Chondrocyte (in vitro differentiated cells): Measurements from ENCODE around the gene NRP2. TPM values are rescaled to one million over a fixed set of nuclear protein-coding genes. Genes with fewer than 3 reads are reported as not detected.

Experiments
- DNase-seq: peaks from one replicate; pipeline ENCODE4 v3.0.0; 2021; ENCODE audit warnings: mixed read lengths, low spot score
- H3K27ac Mint-ChIP-seq: one replicate; pipeline ENCODE4 v1.8.0; 2021; ENCODE audit warnings: mild to moderate bottlenecking, moderate library complexity, mixed read lengths; ENCODE audit not compliant: unreplicated experiment
- H3K27me3 Mint-ChIP-seq: 2 replicates; pipeline ENCODE4 v1.8.0; 2021; ENCODE audit warnings: low read depth, mixed read lengths
- H3K36me3 Mint-ChIP-seq: 2 replicates; pipeline ENCODE4 v1.8.0; 2021; ENCODE audit warnings: low read depth, mixed read lengths
- H3K4me1 Mint-ChIP-seq: 2 replicates; pipeline ENCODE4 v1.8.0; 2021; ENCODE audit warnings: low read depth, mild to moderate bottlenecking, mixed read lengths
- H3K4me3 Mint-ChIP-seq: one replicate; pipeline ENCODE4 v1.8.0; 2021; ENCODE audit warnings: mild to moderate bottlenecking, moderate library complexity, mixed read lengths; ENCODE audit not compliant: unreplicated experiment
- H3K9me3 Mint-ChIP-seq: 2 replicates; pipeline ENCODE4 v1.8.0; 2021; ENCODE audit warnings: low read depth, mixed read lengths
- CTCF ChIP-seq: fragments of 200-600 bp; sonication (generic); IDR thresholded peaks from 2 replicates; pipeline ENCODE4 v1.5.0; 2021; ENCODE audit warnings: antibody characterized with exemption, mild to moderate bottlenecking, moderate library complexity
- total RNA-seq: library from RNA; stranded (reverse); gene quantifications from 3 replicates; pipeline ENCODE4 v1.2.1, GENCODE V29; 2021

Gene NRP2
- total RNA-seq, 1 donor from 2014 or later: 34.5 TPM

- Mint-ChIP-seq H3K27me3 (peaks cover 4% of the 10 kb centered on the region), H3K4me1 (no peaks in the 10 kb centered on the region), H3K36me3 (peaks cover 2% of the 10 kb centered on the region), H3K9me3 (peaks cover 16% of the 10 kb centered on the region), H3K27ac (no peak overlapping the region), H3K4me3 (no peak overlapping the region)
- no peak for DNase-seq
- no peak for TF ChIP-seq CTCF
Measured at GRCh38 chr2:205834796-205835195, 152.5 kb downstream of the NRP2 start.

GRCh38 chr2:205835251-205835791 lies 153.0 kb downstream of the NRP2 start:
- H3K4me1 Mint-ChIP-seq: no peaks in the 10 kb centered on the region
- no peak for DNase-seq
- no peak overlapping the region for H3K4me3 Mint-ChIP-seq
- H3K9me3 Mint-ChIP-seq: peaks cover 16% of the 10 kb centered on the region
- peaks cover 2% of the 10 kb centered on the region for H3K36me3 Mint-ChIP-seq
- H3K27me3 Mint-ChIP-seq: peaks cover 4% of the 10 kb centered on the region
- no peak for TF ChIP-seq CTCF
- no peak overlapping the region for H3K27ac Mint-ChIP-seq

GRCh38 chr2:205835923-205836322 lies 153.6 kb downstream of the NRP2 start:
- no peaks in the 10 kb centered on the region for H3K4me1 Mint-ChIP-seq
- peaks cover 2% of the 10 kb centered on the region for H3K36me3 Mint-ChIP-seq
- no peak overlapping the region for H3K4me3 Mint-ChIP-seq
- H3K27ac Mint-ChIP-seq: no peak overlapping the region
- H3K9me3 Mint-ChIP-seq: peaks cover 16% of the 10 kb centered on the region
- no peak for DNase-seq
- H3K27me3 Mint-ChIP-seq: peaks cover 4% of the 10 kb centered on the region
- TF ChIP-seq CTCF: no peak

GRCh38 chr2:205836477-205837221 lies 154.3 kb downstream of the NRP2 start:
- DNase-seq: no peak
- Mint-ChIP-seq H3K4me1 (no peaks in the 10 kb centered on the region), H3K27ac (no peak overlapping the region), H3K9me3 (peaks cover 16% of the 10 kb centered on the region), H3K27me3 (peaks cover 6% of the 10 kb centered on the region), H3K36me3 (peaks cover 2% of the 10 kb centered on the region), H3K4me3 (no peak overlapping the region)
- TF ChIP-seq CTCF: no peak

GRCh38 chr2:205837663-205838062 lies 155.4 kb downstream of the NRP2 start:
- Mint-ChIP-seq H3K27me3 (peaks cover 6% of the 10 kb centered on the region), H3K9me3 (peaks cover 16% of the 10 kb centered on the region), H3K27ac (no peak overlapping the region), H3K4me1 (no peaks in the 10 kb centered on the region), H3K4me3 (no peak overlapping the region), H3K36me3 (peaks cover 2% of the 10 kb centered on the region)
- no peak for DNase-seq
- TF ChIP-seq CTCF: no peak
